Left kidney (tissue), 2 donors: ENCODE data around the gene KRTAP12-4. TPM values are rescaled to one million over a fixed set of nuclear protein-coding genes. Genes with fewer than 3 reads are reported as not detected.
"Not testable (repeated sequence)": the region's sequence is repeated elsewhere in the genome, so short reads cannot be mapped to it uniquely, and the experiment has no call there.

Source experiments
- DNase-seq: peaks from one replicate; pipeline ENCODE4 v3.0.0-alpha.2; 2013
- polyA plus RNA-seq: library from polyadenylated mRNA; unstranded; fragments of 120-200 nt; gene quantifications from one replicate; pipeline ENCODE4 v1.2.1, GENCODE V29; 2013; ENCODE audit not compliant: insufficient read length

Gene KRTAP12-4
- polyA plus RNA-seq, 1 donor: not detected

- no peak for DNase-seq
Observed at GRCh38 chr21:44636209-44637017, 18.0 kb downstream of the KRTAP12-4 start.

GRCh38 chr21:44632067-44632466 lies 22.4 kb downstream of the KRTAP12-4 start:
- no peak for DNase-seq

- no peak for DNase-seq
Observed at GRCh38 chr21:44630440-44630839, 24.0 kb downstream of the KRTAP12-4 start.

GRCh38 chr21:44628707-44629391 lies 25.6 kb downstream of the KRTAP12-4 start:
- DNase-seq: no peak

- DNase-seq: not testable (repeated sequence)
Observed at GRCh38 chr21:44627831-44628233, 26.6 kb downstream of the KRTAP12-4 start.

GRCh38 chr21:44627181-44627822 lies 27.2 kb downstream of the KRTAP12-4 start:
- DNase-seq: not testable (repeated sequence)

GRCh38 chr21:44626673-44627143 lies 27.8 kb downstream of the KRTAP12-4 start, which contains the start of gene KRTAP10-9:
Gene KRTAP10-9, plus strand, starts transcription at chr21:44627093. Its CDS starts 79 bp downstream, at chr21:44627172.
- no peak for DNase-seq

GRCh38 chr21:44626262-44626661 lies 28.2 kb downstream of the KRTAP12-4 start:
- DNase-seq: no peak

GRCh38 chr21:44625756-44626155 lies 28.7 kb downstream of the KRTAP12-4 start:
- no peak for DNase-seq

- no peak for DNase-seq
Observed at GRCh38 chr21:44623575-44623974, 30.9 kb downstream of the KRTAP12-4 start.

GRCh38 chr21:44619886-44620285 lies 34.6 kb downstream of the KRTAP12-4 start:
- DNase-seq: no peak

- no peak for DNase-seq
Observed at GRCh38 chr21:44618909-44619308, 35.5 kb downstream of the KRTAP12-4 start.

- no peak for DNase-seq
Observed at GRCh38 chr21:44618504-44618903, 36.0 kb downstream of the KRTAP12-4 start.

GRCh38 chr21:44617071-44617501 lies 37.4 kb downstream of the KRTAP12-4 start:
- DNase-seq: no peak

GRCh38 chr21:44616591-44616926 lies 37.9 kb downstream of the KRTAP12-4 start:
- no peak for DNase-seq

GRCh38 chr21:44615911-44616590 lies 38.4 kb downstream of the KRTAP12-4 start:
- no peak for DNase-seq

- DNase-seq: no peak
Observed at GRCh38 chr21:44615466-44615865, 39.0 kb downstream of the KRTAP12-4 start.

- DNase-seq: no peak
Observed at GRCh38 chr21:44614961-44615391, 39.5 kb downstream of the KRTAP12-4 start.

- no peak for DNase-seq
Observed at GRCh38 chr21:44614161-44614631, 40.3 kb downstream of the KRTAP12-4 start.

GRCh38 chr21:44613386-44614155 lies 40.9 kb downstream of the KRTAP12-4 start:
- no peak for DNase-seq

- DNase-seq: no peak
Observed at GRCh38 chr21:44612669-44613229, 41.7 kb downstream of the KRTAP12-4 start.
